ENCODE measurements around the gene TAF3. TPM values are rescaled to one million over a fixed set of nuclear protein-coding genes. Genes with fewer than 3 reads are reported as not detected.
A peak's percentile ranks its signal among the peaks of the same experiment; 100 is the strongest.

Gene TAF3
- total RNA-seq, 1 donor from 2014 or later = 12.6 TPM

DNA sequence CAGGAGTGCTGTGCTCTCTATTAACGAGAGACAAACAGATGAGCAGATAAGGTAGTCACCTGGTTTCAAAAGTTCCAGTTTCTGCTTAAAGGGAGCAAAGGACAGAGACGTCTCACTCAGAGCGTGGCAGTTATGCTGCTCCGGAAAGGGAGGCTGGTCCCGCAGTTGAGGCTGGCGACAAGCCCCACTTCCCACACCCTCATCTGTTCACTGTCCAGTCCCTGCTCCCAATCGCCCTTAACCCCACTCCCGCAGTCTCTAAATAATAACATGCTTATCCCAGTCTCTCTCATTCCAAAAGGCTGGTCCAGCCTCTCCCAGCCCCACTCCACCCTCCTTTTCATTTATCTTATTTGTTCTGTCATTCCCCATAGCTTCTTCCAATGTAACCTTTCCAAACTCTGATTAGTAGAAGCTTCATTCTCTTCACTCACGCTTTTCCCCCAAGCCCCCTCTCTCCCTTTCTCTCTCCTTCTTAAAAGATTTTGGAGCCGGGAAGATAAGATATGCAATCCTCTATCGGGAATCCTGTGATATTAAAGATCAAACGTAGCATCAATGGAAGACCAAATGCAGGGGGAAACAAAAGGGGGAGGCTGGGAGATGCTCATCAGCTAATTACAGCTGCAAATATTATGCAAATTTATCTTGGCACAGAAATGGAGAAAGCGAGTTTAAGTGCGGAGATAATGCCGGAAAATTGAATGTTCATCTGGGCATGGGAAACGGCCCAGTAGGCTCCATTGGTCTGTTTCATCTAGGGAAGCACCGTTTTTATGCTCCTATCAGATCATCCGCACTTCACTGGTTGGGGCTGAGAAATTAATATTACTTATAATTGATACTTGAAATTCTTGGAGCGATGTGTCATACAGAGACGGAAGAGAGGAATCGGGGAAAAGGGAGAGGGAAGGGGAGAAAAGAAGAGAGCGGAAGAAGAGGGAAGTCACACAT is 219.9 kb downstream of the TAF3 start:
- H3K27ac Mint-ChIP-seq = peak overlapping the region; percentile 27
- CTCF ChIA-PET = no interaction called here

DNA sequence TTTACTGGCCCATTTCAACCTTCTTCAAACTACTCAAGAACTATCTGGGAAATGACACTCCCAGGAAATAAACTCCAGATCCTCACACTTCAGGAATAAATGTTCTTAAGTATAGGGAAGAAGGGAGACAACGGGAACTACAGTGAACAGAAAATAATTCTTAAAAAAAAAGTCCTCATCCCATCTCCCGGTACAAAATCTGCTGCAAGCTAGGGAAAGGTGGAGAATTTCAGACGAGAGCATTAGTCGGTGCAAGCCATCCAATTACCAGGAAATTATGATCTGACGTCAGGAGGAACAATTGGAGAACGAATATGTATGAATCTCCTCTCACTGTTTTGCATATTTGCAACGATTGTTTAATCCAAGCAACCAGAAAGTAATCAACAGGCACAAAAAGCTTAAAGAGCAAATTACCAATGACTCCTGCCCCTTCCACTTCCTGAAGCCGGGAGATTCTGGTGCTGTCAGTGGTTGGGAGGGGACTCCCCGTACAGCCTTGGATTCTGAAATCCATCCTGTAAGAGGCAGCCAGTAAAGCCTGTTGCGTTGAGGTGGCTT is 221.1 kb downstream of the TAF3 start:
- DNase-seq (no peak), ATAC-seq (ENCODE audit: low read depth) (no peak)
- Mint-ChIP-seq H3K36me3 (ENCODE audit: low read depth) (no peaks in the 10 kb centered on the region), H3K27me3 (peaks cover 75% of the 10 kb centered on the region), H3K9me3 (peaks cover 10% of the 10 kb centered on the region), H3K27ac (no peak overlapping the region), H3K4me1 (peaks cover 33% of the 10 kb centered on the region), H3K4me3 (no peak overlapping the region)
- intact Hi-C loops (cut with micrococcal nuclease) = loop anchor here (2.0 kb wide), 1 partner anchor 13 kb away; no protein-coding TSS in a partner anchor
- ChIA-PET POLR2A (no interaction called here), CTCF (no interaction called here)
- TF ChIP-seq, protein P1, sequence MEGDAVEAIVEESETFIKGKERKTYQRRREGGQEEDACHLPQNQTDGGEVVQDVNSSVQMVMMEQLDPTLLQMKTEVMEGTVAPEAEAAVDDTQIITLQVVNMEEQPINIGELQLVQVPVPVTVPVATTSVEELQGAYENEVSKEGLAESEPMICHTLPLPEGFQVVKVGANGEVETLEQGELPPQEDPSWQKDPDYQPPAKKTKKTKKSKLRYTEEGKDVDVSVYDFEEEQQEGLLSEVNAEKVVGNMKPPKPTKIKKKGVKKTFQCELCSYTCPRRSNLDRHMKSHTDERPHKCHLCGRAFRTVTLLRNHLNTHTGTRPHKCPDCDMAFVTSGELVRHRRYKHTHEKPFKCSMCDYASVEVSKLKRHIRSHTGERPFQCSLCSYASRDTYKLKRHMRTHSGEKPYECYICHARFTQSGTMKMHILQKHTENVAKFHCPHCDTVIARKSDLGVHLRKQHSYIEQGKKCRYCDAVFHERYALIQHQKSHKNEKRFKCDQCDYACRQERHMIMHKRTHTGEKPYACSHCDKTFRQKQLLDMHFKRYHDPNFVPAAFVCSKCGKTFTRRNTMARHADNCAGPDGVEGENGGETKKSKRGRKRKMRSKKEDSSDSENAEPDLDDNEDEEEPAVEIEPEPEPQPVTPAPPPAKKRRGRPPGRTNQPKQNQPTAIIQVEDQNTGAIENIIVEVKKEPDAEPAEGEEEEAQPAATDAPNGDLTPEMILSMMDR (IDR thresholded peaks at IDR 0.05) = no peak

More for the DNA sequence above, 219.9 kb downstream of the TAF3 start:
- ATAC-seq (ENCODE audit: low read depth) (no peak), DNase-seq (no peak)
- TF ChIP-seq, protein P1 (IDR thresholded peaks at IDR 0.05) = no peak
- POLR2A ChIA-PET = no interaction called here
- Mint-ChIP-seq H3K27me3 (peaks cover 68% of the 10 kb centered on the region), H3K9me3 (peaks cover 10% of the 10 kb centered on the region), H3K36me3 (ENCODE audit: low read depth) (no peaks in the 10 kb centered on the region), H3K4me3 (no peak overlapping the region), H3K4me1 (peaks cover 27% of the 10 kb centered on the region)
- intact Hi-C loops (cut with micrococcal nuclease) = loop anchor here (2.0 kb wide), 1 partner anchor 15 kb away; no protein-coding TSS in a partner anchor

DNA sequence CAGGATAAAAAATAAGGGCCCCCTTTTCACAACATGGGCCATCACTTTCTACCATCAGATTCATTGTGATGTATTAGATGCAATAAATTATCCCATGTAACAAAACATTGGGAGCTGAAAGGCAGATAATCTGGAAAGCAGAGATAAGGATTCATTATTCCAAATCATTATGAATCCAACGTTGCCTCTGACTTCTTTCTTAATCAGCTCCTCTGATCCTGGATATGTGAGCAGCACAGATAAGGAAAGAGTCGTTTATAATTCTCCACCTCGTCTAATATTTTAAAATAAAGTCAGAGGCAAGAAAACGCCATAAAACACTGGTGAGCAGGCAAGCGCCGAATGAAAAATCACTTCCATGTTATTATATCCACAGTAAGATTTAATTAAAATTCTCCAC is 222.3 kb downstream of the TAF3 start:
- Mint-ChIP-seq H3K4me3 (no peak overlapping the region), H3K27me3 (peaks cover 78% of the 10 kb centered on the region), H3K4me1 (peaks cover 38% of the 10 kb centered on the region), H3K36me3 (ENCODE audit: low read depth) (no peaks in the 10 kb centered on the region), H3K9me3 (peaks cover 10% of the 10 kb centered on the region), H3K27ac (no peak overlapping the region)
- POLR2A ChIA-PET = interaction anchor here (0.6 kb wide), 2 partner anchors 10 to 24 kb away, joined by 4 read pairs; no protein-coding TSS in a partner anchor
- CTCF ChIA-PET = interaction anchor here (0.7 kb wide), 1 partner anchor 17 kb away, joined by 4 read pairs; no protein-coding TSS in a partner anchor
- ATAC-seq (ENCODE audit: low read depth) (no peak), DNase-seq (no peak)
- intact Hi-C loops (cut with micrococcal nuclease) = loop anchor here (10.0 kb wide), 1 partner anchor 516 kb away; no protein-coding TSS in a partner anchor
- TF ChIP-seq, protein P1 (IDR thresholded peaks at IDR 0.05) = no peak

DNA sequence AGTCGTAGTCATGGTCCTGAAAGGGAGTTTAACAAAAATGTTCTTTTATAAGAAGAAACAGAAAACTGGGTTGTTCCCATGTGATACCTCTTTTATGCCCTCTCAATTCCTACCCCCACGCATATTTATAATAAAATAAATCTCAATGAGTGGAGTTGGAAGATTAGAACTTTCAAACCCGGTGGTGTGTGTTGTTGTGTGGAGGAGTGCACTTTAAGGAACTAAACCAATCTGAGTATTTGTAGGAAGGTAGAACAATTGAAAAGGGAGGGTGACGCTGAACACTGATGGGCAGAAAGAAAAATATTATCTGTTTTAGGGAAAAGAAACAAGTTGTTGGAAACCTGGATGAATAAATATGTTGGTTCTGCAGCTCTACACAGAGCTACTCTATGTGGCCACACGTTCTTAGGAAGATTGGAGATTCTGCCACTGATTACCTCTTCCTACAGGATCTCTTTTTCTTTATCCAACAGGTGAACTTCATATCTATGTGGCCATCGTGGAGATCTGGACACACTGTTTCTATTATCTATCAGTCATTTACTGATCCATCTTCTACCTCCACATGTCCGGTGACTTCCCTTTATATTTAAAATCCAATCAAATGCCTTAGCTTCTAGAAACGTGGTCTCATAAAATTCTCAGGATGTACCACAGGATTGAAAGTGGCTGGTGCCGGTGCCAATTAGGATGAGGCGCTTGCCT is 223.1 kb downstream of the TAF3 start:
- ChIA-PET CTCF (no interaction called here), POLR2A (no interaction called here)
- TF ChIP-seq, protein P1 (IDR thresholded peaks at IDR 0.05) = no peak
- H3K4me3 Mint-ChIP-seq = no peak overlapping the region
- peaks cover 86% of the 10 kb centered on the region for H3K27me3 Mint-ChIP-seq
- peaks cover 10% of the 10 kb centered on the region for H3K9me3 Mint-ChIP-seq
- H3K4me1 Mint-ChIP-seq = peaks cover 43% of the 10 kb centered on the region
- no peak for DNase-seq
- H3K27ac Mint-ChIP-seq = no peak overlapping the region
- intact Hi-C loops (cut with micrococcal nuclease) = loop anchor here (10.0 kb wide), 1 partner anchor 517 kb away; no protein-coding TSS in a partner anchor
- no peak for ATAC-seq (ENCODE audit: low read depth)
- H3K36me3 Mint-ChIP-seq (ENCODE audit: low read depth) = no peaks in the 10 kb centered on the region

Measured in activated B cell treated with CpG ODN at 0.5 μM for 24 hours (primary cell).